SK-N-SH (cell line): ENCODE data around the gene MTUS2.

Experiments used
- CTCF ChIP-seq: fragments of 200-600 bp; sonication (generic); IDR thresholded peaks from 2 replicates; pipeline ENCODE4 v1.6.1; 2017; ENCODE audit warnings: antibody characterized with exemption, mild to moderate bottlenecking, moderate library complexity
- EZH2phosphoT487 ChIP-seq: fragments of 200-600 bp; sonication (generic); IDR thresholded peaks from 2 replicates; pipeline ENCODE4 v1.6.1; 2017; ENCODE audit warnings: low read depth, mixed run types, mild to moderate bottlenecking, antibody characterized with exemption, moderate library complexity, borderline replicate concordance
- GABPA ChIP-seq: IDR thresholded peaks from 2 replicates; pipeline ENCODE4 v1.4.0; 2012; ENCODE audit warnings: low read depth, mild to moderate bottlenecking
- JUND ChIP-seq: IDR thresholded peaks from 2 replicates; pipeline ENCODE4 v1.4.0; 2012
- NFIC ChIP-seq: IDR thresholded peaks from 2 replicates; pipeline ENCODE4 v1.4.0; 2012; ENCODE audit warnings: borderline replicate concordance
- NRF1 ChIP-seq: IDR thresholded peaks from 2 replicates; pipeline ENCODE4 v1.6.1; 2012; ENCODE audit warnings: low read depth, mild to moderate bottlenecking, low read length
- POLR2AphosphoS5 ChIP-seq: IDR thresholded peaks from 2 replicates; pipeline ENCODE4 v1.6.1; 2012; ENCODE audit warnings: low read depth, low read length
- SMC3 ChIP-seq: IDR thresholded peaks from 2 replicates; pipeline ENCODE4 v1.6.1; 2012; ENCODE audit warnings: low read depth, low read length, improper control_type of control experiment
- TF ChIP-seq, protein P1 (sequence below): IDR thresholded peaks from 2 replicates; pipeline ENCODE4; 2012
- TF ChIP-seq, protein P2 (sequence below): IDR thresholded peaks from 2 replicates; pipeline ENCODE4 v1.6.1; 2012; ENCODE audit warnings: mild to moderate bottlenecking, low read depth, low read length, moderate library complexity

DNA sequence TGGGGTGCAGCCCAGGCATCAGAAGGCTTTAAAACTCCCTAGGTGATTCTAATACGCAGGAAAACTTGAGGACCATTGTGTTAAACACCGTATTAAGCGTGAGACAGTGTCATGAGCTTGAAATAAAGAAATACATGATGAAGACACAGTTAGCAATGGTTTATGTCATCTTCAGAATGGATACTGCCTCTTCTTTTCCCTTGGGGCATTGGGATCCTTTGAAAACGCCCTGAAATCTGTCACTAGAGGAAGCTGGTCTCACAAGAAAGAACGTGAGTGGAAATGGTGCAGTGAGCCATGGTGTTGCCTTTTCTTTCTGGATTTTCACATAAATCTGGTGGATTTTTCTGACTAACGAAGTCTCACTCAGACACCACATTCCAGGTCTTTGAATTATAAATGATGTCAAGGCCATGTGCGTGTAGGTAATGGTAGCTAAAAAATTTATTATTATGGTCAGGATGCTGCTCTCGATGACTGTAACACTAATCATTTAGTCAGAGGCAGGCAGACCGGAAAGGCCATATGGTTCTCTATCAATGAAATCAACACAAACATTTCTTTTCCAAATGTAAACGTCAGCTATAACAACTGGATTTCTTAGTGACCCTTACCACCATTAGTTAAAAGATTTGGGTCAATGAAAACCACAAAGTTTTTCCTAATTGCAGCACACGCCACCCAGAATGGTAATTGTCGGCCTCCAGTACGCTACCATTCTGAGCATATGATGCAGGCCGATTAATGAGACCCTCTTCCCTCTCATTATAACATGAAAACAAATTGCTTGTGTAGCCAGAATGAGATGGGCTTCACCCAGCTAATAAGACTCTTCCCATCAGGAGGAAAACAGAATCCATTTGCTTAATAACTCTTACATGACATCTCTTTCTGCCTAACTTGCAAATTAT lies 669.8 kb downstream of the MTUS2 start:
- TF ChIP-seq POLR2AphosphoS5: no peak
- TF ChIP-seq EZH2phosphoT487: no peak
- no peak for TF ChIP-seq JUND
- TF ChIP-seq CTCF: no peak
- TF ChIP-seq NRF1: no peak
- TF ChIP-seq, protein P1, sequence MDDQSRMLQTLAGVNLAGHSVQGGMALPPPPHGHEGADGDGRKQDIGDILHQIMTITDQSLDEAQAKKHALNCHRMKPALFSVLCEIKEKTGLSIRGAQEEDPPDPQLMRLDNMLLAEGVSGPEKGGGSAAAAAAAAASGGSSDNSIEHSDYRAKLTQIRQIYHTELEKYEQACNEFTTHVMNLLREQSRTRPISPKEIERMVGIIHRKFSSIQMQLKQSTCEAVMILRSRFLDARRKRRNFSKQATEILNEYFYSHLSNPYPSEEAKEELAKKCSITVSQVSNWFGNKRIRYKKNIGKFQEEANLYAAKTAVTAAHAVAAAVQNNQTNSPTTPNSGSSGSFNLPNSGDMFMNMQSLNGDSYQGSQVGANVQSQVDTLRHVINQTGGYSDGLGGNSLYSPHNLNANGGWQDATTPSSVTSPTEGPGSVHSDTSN: no peak
- TF ChIP-seq NFIC: no peak
- TF ChIP-seq SMC3: no peak
- TF ChIP-seq, protein P2, sequence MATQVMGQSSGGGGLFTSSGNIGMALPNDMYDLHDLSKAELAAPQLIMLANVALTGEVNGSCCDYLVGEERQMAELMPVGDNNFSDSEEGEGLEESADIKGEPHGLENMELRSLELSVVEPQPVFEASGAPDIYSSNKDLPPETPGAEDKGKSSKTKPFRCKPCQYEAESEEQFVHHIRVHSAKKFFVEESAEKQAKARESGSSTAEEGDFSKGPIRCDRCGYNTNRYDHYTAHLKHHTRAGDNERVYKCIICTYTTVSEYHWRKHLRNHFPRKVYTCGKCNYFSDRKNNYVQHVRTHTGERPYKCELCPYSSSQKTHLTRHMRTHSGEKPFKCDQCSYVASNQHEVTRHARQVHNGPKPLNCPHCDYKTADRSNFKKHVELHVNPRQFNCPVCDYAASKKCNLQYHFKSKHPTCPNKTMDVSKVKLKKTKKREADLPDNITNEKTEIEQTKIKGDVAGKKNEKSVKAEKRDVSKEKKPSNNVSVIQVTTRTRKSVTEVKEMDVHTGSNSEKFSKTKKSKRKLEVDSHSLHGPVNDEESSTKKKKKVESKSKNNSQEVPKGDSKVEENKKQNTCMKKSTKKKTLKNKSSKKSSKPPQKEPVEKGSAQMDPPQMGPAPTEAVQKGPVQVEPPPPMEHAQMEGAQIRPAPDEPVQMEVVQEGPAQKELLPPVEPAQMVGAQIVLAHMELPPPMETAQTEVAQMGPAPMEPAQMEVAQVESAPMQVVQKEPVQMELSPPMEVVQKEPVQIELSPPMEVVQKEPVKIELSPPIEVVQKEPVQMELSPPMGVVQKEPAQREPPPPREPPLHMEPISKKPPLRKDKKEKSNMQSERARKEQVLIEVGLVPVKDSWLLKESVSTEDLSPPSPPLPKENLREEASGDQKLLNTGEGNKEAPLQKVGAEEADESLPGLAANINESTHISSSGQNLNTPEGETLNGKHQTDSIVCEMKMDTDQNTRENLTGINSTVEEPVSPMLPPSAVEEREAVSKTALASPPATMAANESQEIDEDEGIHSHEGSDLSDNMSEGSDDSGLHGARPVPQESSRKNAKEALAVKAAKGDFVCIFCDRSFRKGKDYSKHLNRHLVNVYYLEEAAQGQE: no peak
- TF ChIP-seq GABPA: no peak
